K562 (cell line): ENCODE data around the gene CIAO1. TPM values are rescaled to one million over a fixed set of nuclear protein-coding genes. Genes with fewer than 3 reads are reported as not detected.

Source experiments
- ARID1B ChIP-seq: fragments of 450-650 bp; IDR thresholded peaks from 2 replicates; pipeline ENCODE4 v1.6.1; 2016; ENCODE audit warnings: antibody characterized with exemption, mild to moderate bottlenecking, inconsistent platforms
- ATF1 ChIP-seq, 2 experiments: fragments of 450-650 bp in 1 of 2; IDR thresholded peaks; 2 replicates each; pipeline ENCODE4 v1.6.1; 2016; ENCODE audit warnings: missing compliant biosample characterization in 1 of 2, missing genetic modification characterization in 1 of 2
- BMI1 ChIP-seq: fragments of 150-350 bp; IDR thresholded peaks from 2 replicates; pipeline ENCODE4 v1.6.1; 2014; ENCODE audit warnings: low read length
- ELF2 ChIP-seq: fragments of 250-450 bp; sonication (Bioruptor Pico); IDR thresholded peaks from 2 replicates; pipeline ENCODE4 v1.5.0; 2021; ENCODE audit warnings: mild to moderate bottlenecking
- EZH2 ChIP-seq: IDR thresholded peaks from 2 replicates; pipeline ENCODE4 v1.6.1; 2012; ENCODE audit warnings: low read depth, mild to moderate bottlenecking, inconsistent platforms, low read length, borderline replicate concordance
- FOS ChIP-seq: IDR thresholded peaks from 3 replicates; pipeline ENCODE4 v1.6.1; 2011; ENCODE audit not compliant: insufficient read length; ENCODE audit errors: extremely low read depth
- HEY1 ChIP-seq: fragments of 250-450 bp; sonication (Bioruptor Pico); IDR thresholded peaks from 2 replicates; pipeline ENCODE4 v1.5.0; 2020; ENCODE audit warnings: mild to moderate bottlenecking, moderate library complexity, borderline replicate concordance
- KHSRP ChIP-seq: fragments of 450-650 bp; IDR thresholded peaks from 2 replicates; pipeline ENCODE4 v1.6.1; 2017
- KLF10 ChIP-seq: fragments of 250-450 bp; sonication (Bioruptor Pico); IDR thresholded peaks from 2 replicates; pipeline ENCODE4 v1.6.1; 2021; ENCODE audit warnings: matching md5 sums
- KLF6 ChIP-seq: fragments of 250-450 bp; sonication (Bioruptor Pico); IDR thresholded peaks from 2 replicates; pipeline ENCODE4 v1.4.0; 2020; ENCODE audit warnings: mild to moderate bottlenecking, moderate library complexity, borderline replicate concordance
- PPARD ChIP-seq: fragments of 250-450 bp; sonication (Bioruptor Pico); IDR thresholded peaks from 2 replicates; pipeline ENCODE4 v1.8.0; 2022; ENCODE audit warnings: inconsistent platforms, mild to moderate bottlenecking, moderate library complexity
- RAD51 ChIP-seq: fragments of 450-650 bp; IDR thresholded peaks from 2 replicates; pipeline ENCODE4 v1.7.1; 2016; ENCODE audit warnings: low read depth, mild to moderate bottlenecking, borderline replicate concordance
- THRA ChIP-seq: fragments of 450-650 bp; IDR thresholded peaks from 2 replicates; pipeline ENCODE4 v1.6.1; 2017; ENCODE audit warnings: mild to moderate bottlenecking, moderate library complexity
- THRAP3 ChIP-seq: fragments of 450-650 bp; IDR thresholded peaks from 2 replicates; pipeline ENCODE4 v1.6.1; 2016; ENCODE audit warnings: mild to moderate bottlenecking, inconsistent platforms, borderline replicate concordance
- U2AF1 ChIP-seq: fragments of 200-400 bp; formaldehyde crosslinking; optimal IDR thresholded peaks from 2 replicates; pipeline ENCODE3; 2017; ENCODE audit warnings: mild to moderate bottlenecking, low read depth, low read length, moderate library complexity
- ZNF354B ChIP-seq: fragments of 250-450 bp; sonication (Bioruptor Pico); IDR thresholded peaks from 2 replicates; pipeline ENCODE4 v1.4.0; 2020
- ZNF512 ChIP-seq: IDR thresholded peaks from 2 replicates; pipeline ENCODE4 v1.6.1; 2016; ENCODE audit warnings: missing genetic modification characterization, missing compliant biosample characterization
- ZSCAN32 ChIP-seq: fragments of 450-650 bp; formaldehyde crosslinking; IDR thresholded peaks from 2 replicates; pipeline ENCODE4 v1.4.0; 2020; ENCODE audit warnings: mild to moderate bottlenecking, moderate library complexity
- polyA plus RNA-seq, 8 experiments: library from polyadenylated mRNA; depleted of rRNA in 4 of 8; stranded (reverse) in 5 of 8; unstranded in 3 of 8; fragments of >200 nt; fragmentation: Nextera tagmentation in 2 of 8; fragmentation: Illumina TruSeq in 1 of 8; extraction: Ambion mirVana in 2 of 8; extraction: Trizol in 1 of 8; gene quantifications; 2 replicates each; pipeline versions ENCODE4 v1.2.1 to v1.2.3, GENCODE V29; 2011 to 2014; ENCODE audit warnings: inconsistent platforms in 1 of 8, missing spikeins in 1 of 8
- total RNA-seq, 7 experiments: library from RNA; depleted of rRNA in 6 of 7; stranded (reverse); fragments of >200 nt in 6 of 7; fragmentation: Illumina TruSeq in 2 of 7; extraction: Trizol in 2 of 7; gene quantifications; 2 replicates each; pipeline versions ENCODE4 v1.2.1 to v1.2.3, GENCODE V29; 2011 to 2021; ENCODE audit warnings: low replicate concordance in 1 of 7
- TF ChIP-seq, protein P1 (sequence below): fragments of 250-450 bp; sonication (Bioruptor Pico); IDR thresholded peaks from 2 replicates; pipeline ENCODE4 v1.9.0; 2021; ENCODE audit warnings: mild to moderate bottlenecking

Gene CIAO1
- total and polyA plus RNA-seq, 9 of the 15 experiments (the other 6 are each of a cell fraction or from before 2014, with no cell fraction given), result 11.4 to 156 (median 92.8) TPM

DNA sequence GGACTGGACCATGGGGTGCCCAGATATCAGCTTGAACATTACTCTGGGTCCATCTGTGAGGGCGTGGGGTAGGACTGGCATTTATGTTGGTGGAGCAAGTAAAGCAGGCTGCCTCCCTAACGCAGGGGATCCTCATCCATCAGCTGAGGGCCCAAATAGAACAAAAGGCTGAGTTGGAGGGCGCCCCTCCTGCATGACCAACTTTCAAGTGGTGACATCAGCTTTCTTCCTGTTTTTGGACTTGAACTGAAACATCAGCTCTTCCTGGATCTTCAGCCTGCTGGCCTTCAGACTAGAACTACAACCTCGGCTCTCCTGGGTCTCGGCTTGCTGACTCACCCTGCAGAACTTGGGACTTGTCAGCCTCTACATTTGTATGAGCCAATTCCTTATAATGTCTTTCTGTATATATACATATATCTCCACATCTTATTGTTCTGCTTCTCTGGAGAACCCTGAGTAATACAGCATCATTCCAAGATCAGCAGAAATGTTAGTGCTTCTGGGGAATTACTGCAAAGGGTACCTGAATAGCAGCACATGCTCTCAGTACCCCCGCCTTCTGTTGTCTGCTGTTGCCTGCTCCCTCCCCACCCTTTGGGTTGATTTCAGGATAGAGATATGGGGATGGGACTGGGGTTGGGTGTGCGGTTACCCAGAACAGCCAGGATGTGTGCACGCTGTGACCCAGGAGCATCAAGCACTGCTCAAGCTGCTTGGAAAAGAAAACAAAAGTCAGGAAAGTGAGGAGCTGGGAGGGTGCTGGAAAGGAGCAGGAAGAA lies 20.2 kb upstream of the CIAO1 start (continued):
- no peak for TF ChIP-seq ZNF512 (tag)
- TF ChIP-seq, protein P1, sequence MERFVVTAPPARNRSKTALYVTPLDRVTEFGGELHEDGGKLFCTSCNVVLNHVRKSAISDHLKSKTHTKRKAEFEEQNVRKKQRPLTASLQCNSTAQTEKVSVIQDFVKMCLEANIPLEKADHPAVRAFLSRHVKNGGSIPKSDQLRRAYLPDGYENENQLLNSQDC (CRISPR knock-in tag), result no peak
- TF ChIP-seq THRAP3, result no peak
- no peak for TF ChIP-seq KLF10 (CRISPR knock-in tag)
- no peak for TF ChIP-seq KLF6 (CRISPR knock-in tag)
- no peak for TF ChIP-seq ZNF354B (CRISPR knock-in tag)
- TF ChIP-seq HEY1 (CRISPR knock-in tag), result no peak
- no peak for TF ChIP-seq ELF2 (CRISPR knock-in tag)
- TF ChIP-seq BMI1, result no peak
- no peak for TF ChIP-seq PPARD (CRISPR knock-in tag)
- TF ChIP-seq THRA, result no peak
- no peak for TF ChIP-seq ZSCAN32 (CRISPR knock-in tag)
- peak; percentile 22; the same call in 1 of the 2 replicates for TF ChIP-seq ARID1B
- no peak for TF ChIP-seq KHSRP
- no peak for TF ChIP-seq RAD51
- no peak for TF ChIP-seq U2AF1
- TF ChIP-seq ATF1 (CRISPR knock-in tag; IDR thresholded peaks at IDR 0.05), result no peak
- peak; percentile 26; the same call in 1 of the 2 replicates for TF ChIP-seq ATF1 (tag; IDR thresholded peaks at IDR 0.05)
- no peak for TF ChIP-seq EZH2
- no peak for TF ChIP-seq FOS
